Adipocyte (in vitro differentiated cells): ENCODE results near the gene RAB11FIP4.

Experiments
- DNase-seq: peaks from one replicate; pipeline ENCODE4 v3.0.0-alpha.2; 2015; ENCODE audit warnings: low read depth
- H3K27me3 ChIP-seq: replicated peaks from 2 replicates; pipeline ENCODE4 v1.7.0; 2013; ENCODE audit warnings: mild to moderate bottlenecking, low read length, moderate library complexity; ENCODE audit not compliant: control insufficient read depth, insufficient read depth
- H3K36me3 ChIP-seq: 2 replicates; pipeline ENCODE4 v1.7.0; 2013; ENCODE audit warnings: low read length, mild to moderate bottlenecking, moderate library complexity; ENCODE audit not compliant: control insufficient read depth, insufficient read depth, severe bottlenecking
- H3K4me1 ChIP-seq: 2 replicates; pipeline ENCODE4 v1.7.0; 2013; ENCODE audit warnings: mild to moderate bottlenecking, low read length, moderate library complexity; ENCODE audit not compliant: control insufficient read depth, insufficient read depth
- H3K4me3 ChIP-seq: 2 replicates; pipeline ENCODE4 v1.7.0; 2013; ENCODE audit warnings: mild to moderate bottlenecking, low read length, moderate library complexity
- H3K9ac ChIP-seq: 2 replicates; pipeline ENCODE4 v1.7.0; 2013; ENCODE audit warnings: mild to moderate bottlenecking, low read length, moderate library complexity
- H3K9me3 ChIP-seq: 2 replicates; pipeline ENCODE4 v1.7.0; 2013; ENCODE audit warnings: mild to moderate bottlenecking, low read length, moderate library complexity; ENCODE audit not compliant: control insufficient read depth

Gene RAB11FIP4

GRCh38 chr17:31566247-31566991 lies 174.9 kb downstream of the RAB11FIP4 start:
- H3K9ac ChIP-seq = peak overlapping the region; percentile 85
- no peaks in the 10 kb centered on the region for H3K27me3 ChIP-seq
- DNase-seq = no peak
- H3K36me3 ChIP-seq = peaks cover 18% of the 10 kb centered on the region
- peaks cover 92% of the 10 kb centered on the region for H3K4me1 ChIP-seq
- H3K9me3 ChIP-seq = no peaks in the 10 kb centered on the region
- H3K4me3 ChIP-seq = peak overlapping the region; percentile 2

- H3K27me3 ChIP-seq = no peaks in the 10 kb centered on the region
- H3K36me3 ChIP-seq = peaks cover 20% of the 10 kb centered on the region
- H3K9ac ChIP-seq = peak overlapping the region; percentile 85
- H3K4me1 ChIP-seq = peaks cover 96% of the 10 kb centered on the region
- no peak for DNase-seq
- H3K4me3 ChIP-seq = peak overlapping the region; percentile 2
- H3K9me3 ChIP-seq = no peaks in the 10 kb centered on the region
Observed at GRCh38 chr17:31566992-31567373, 175.5 kb downstream of the RAB11FIP4 start.

GRCh38 chr17:31568121-31568520 lies 176.6 kb downstream of the RAB11FIP4 start:
- peak overlapping the region; percentile 85 for H3K9ac ChIP-seq
- H3K36me3 ChIP-seq = peaks cover 25% of the 10 kb centered on the region
- H3K4me3 ChIP-seq = peak overlapping the region; percentile 2
- no peaks in the 10 kb centered on the region for H3K9me3 ChIP-seq
- H3K27me3 ChIP-seq = no peaks in the 10 kb centered on the region
- peaks cover 97% of the 10 kb centered on the region for H3K4me1 ChIP-seq
- DNase-seq = peak; percentile 14

- Histone ChIP-seq H3K36me3 (peaks cover 29% of the 10 kb centered on the region), H3K9ac (peak overlapping the region; percentile 85), H3K4me1 (peaks cover 99% of the 10 kb centered on the region), H3K4me3 (peak overlapping the region; percentile 46), H3K9me3 (no peaks in the 10 kb centered on the region), H3K27me3 (no peaks in the 10 kb centered on the region)
- DNase-seq = peak; percentile 68
Observed at GRCh38 chr17:31568539-31568938, 177.1 kb downstream of the RAB11FIP4 start.

- Histone ChIP-seq H3K4me3 (no peak overlapping the region), H3K9ac (peak overlapping the region; percentile 80), H3K27me3 (no peaks in the 10 kb centered on the region), H3K9me3 (no peaks in the 10 kb centered on the region), H3K4me1 (peaks cover 90% of the 10 kb centered on the region), H3K36me3 (peaks cover 41% of the 10 kb centered on the region)
- DNase-seq = no peak
Observed at GRCh38 chr17:31570231-31570630, 178.8 kb downstream of the RAB11FIP4 start.

- H3K36me3 ChIP-seq = peaks cover 50% of the 10 kb centered on the region
- peaks cover 80% of the 10 kb centered on the region for H3K4me1 ChIP-seq
- DNase-seq = peak; percentile 86
- H3K9me3 ChIP-seq = no peaks in the 10 kb centered on the region
- peak overlapping the region; percentile 46 for H3K4me3 ChIP-seq
- no peaks in the 10 kb centered on the region for H3K27me3 ChIP-seq
- peak overlapping the region; percentile 83 for H3K9ac ChIP-seq
Observed at GRCh38 chr17:31570951-31571892, 179.7 kb downstream of the RAB11FIP4 start.

GRCh38 chr17:31572341-31572740 lies 180.9 kb downstream of the RAB11FIP4 start:
- DNase-seq = no peak
- Histone ChIP-seq H3K9me3 (no peaks in the 10 kb centered on the region), H3K9ac (peak overlapping the region; percentile 83), H3K36me3 (peaks cover 55% of the 10 kb centered on the region), H3K4me3 (peak overlapping the region; percentile 46), H3K4me1 (peaks cover 69% of the 10 kb centered on the region), H3K27me3 (no peaks in the 10 kb centered on the region)

GRCh38 chr17:31573047-31573446 lies 181.6 kb downstream of the RAB11FIP4 start:
- Histone ChIP-seq H3K4me1 (peaks cover 62% of the 10 kb centered on the region), H3K36me3 (peaks cover 63% of the 10 kb centered on the region), H3K9me3 (no peaks in the 10 kb centered on the region), H3K4me3 (no peak overlapping the region), H3K27me3 (no peaks in the 10 kb centered on the region), H3K9ac (peak overlapping the region; percentile 83)
- no peak for DNase-seq

- Histone ChIP-seq H3K4me3 (no peak overlapping the region), H3K36me3 (peaks cover 66% of the 10 kb centered on the region), H3K9me3 (no peaks in the 10 kb centered on the region), H3K9ac (no peak overlapping the region), H3K27me3 (no peaks in the 10 kb centered on the region), H3K4me1 (peaks cover 58% of the 10 kb centered on the region)
- no peak for DNase-seq
Observed at GRCh38 chr17:31573861-31574260, 182.4 kb downstream of the RAB11FIP4 start.

- no peak for DNase-seq
- H3K4me3 ChIP-seq = no peak overlapping the region
Observed at GRCh38 chr17:31574458-31574857, 183.0 kb downstream of the RAB11FIP4 start.

GRCh38 chr17:31575043-31575442 lies 183.6 kb downstream of the RAB11FIP4 start:
- no peaks in the 10 kb centered on the region for H3K9me3 ChIP-seq
- peaks cover 58% of the 10 kb centered on the region for H3K4me1 ChIP-seq
- no peak for DNase-seq
- H3K4me3 ChIP-seq = no peak overlapping the region
- H3K36me3 ChIP-seq = peaks cover 71% of the 10 kb centered on the region
- H3K27me3 ChIP-seq = no peaks in the 10 kb centered on the region
- no peak overlapping the region for H3K9ac ChIP-seq

More at GRCh38 chr17:31574458-31574857, 183.0 kb downstream of the RAB11FIP4 start:
- Histone ChIP-seq H3K36me3 (peaks cover 70% of the 10 kb centered on the region), H3K9me3 (no peaks in the 10 kb centered on the region), H3K9ac (no peak overlapping the region), H3K4me1 (peaks cover 58% of the 10 kb centered on the region), H3K27me3 (no peaks in the 10 kb centered on the region)
